Activated gamma-delta T cell (primary cell): ENCODE measurements around the gene DYNC2LI1.

Experiments used
- DNase-seq: peaks from one replicate; lab custom pipeline; 2025; lab: John Stamatoyannopoulos, UW

DYNC2LI1 gene

GRCh38 chr2:43763091-43763490 is 10.7 kb upstream of the DYNC2LI1 start:
- DNase-seq: no peak

GRCh38 chr2:43764086-43764705 is 9.6 kb upstream of the DYNC2LI1 start:
- no peak for DNase-seq

- DNase-seq: no peak
Observed at GRCh38 chr2:43766006-43766405, 7.8 kb upstream of the DYNC2LI1 start.

- no peak for DNase-seq
Observed at GRCh38 chr2:43774617-43775016, 778 bp downstream of the DYNC2LI1 start.

- DNase-seq: no peak
Observed at GRCh38 chr2:43776324-43776723, 2.5 kb downstream of the DYNC2LI1 start.

- DNase-seq: no peak
Observed at GRCh38 chr2:43777306-43777926, 3.6 kb downstream of the DYNC2LI1 start.

GRCh38 chr2:43778233-43778632 is 4.4 kb downstream of the DYNC2LI1 start:
- no peak for DNase-seq

- DNase-seq: no peak
Observed at GRCh38 chr2:43787895-43788294, 14.1 kb downstream of the DYNC2LI1 start.

GRCh38 chr2:43788646-43789045 is 14.8 kb downstream of the DYNC2LI1 start:
- no peak for DNase-seq

GRCh38 chr2:43790147-43790546 is 16.3 kb downstream of the DYNC2LI1 start:
- no peak for DNase-seq

- DNase-seq: no peak
Observed at GRCh38 chr2:43791035-43791765, 17.4 kb downstream of the DYNC2LI1 start.

- no peak for DNase-seq
Observed at GRCh38 chr2:43792653-43793052, 18.8 kb downstream of the DYNC2LI1 start.

GRCh38 chr2:43794956-43795355 is 21.1 kb downstream of the DYNC2LI1 start:
- DNase-seq: no peak

- no peak for DNase-seq
Observed at GRCh38 chr2:43796206-43796605, 22.4 kb downstream of the DYNC2LI1 start.

- DNase-seq: no peak
Observed at GRCh38 chr2:43798300-43798699, 24.5 kb downstream of the DYNC2LI1 start.

- DNase-seq: no peak
Observed at GRCh38 chr2:43800894-43801293, 27.1 kb downstream of the DYNC2LI1 start.

- DNase-seq: no peak
Observed at GRCh38 chr2:43802135-43802534, 28.3 kb downstream of the DYNC2LI1 start.

GRCh38 chr2:43803113-43803512 is 29.3 kb downstream of the DYNC2LI1 start:
- DNase-seq: no peak

GRCh38 chr2:43806719-43807031 is 32.8 kb downstream of the DYNC2LI1 start:
- DNase-seq: no peak

- DNase-seq: no peak
Observed at GRCh38 chr2:43810452-43810851, 36.6 kb downstream of the DYNC2LI1 start.

- DNase-seq: no peak
Observed at GRCh38 chr2:43810888-43811287, 37.0 kb downstream of the DYNC2LI1 start.

- DNase-seq: no peak
Observed at GRCh38 chr2:43812006-43812405, 38.2 kb downstream of the DYNC2LI1 start.

GRCh38 chr2:43812947-43813346 is 39.1 kb downstream of the DYNC2LI1 start:
- DNase-seq: no peak
